GM19023 (cell line): ENCODE measurements around the gene DDO.
"Not testable (repeated sequence)": the region's sequence is repeated elsewhere in the genome, so short reads cannot be mapped to it uniquely, and the experiment has no call there.

Experiments
- ATAC-seq: cut with Tn5 transposase; IDR thresholded peaks from one replicate; pipeline ENCODE4 v1.9.1; 2021; ENCODE audit warnings: mild to moderate bottlenecking, moderate library complexity; ENCODE audit not compliant: unreplicated experiment

Gene DDO, protein sequence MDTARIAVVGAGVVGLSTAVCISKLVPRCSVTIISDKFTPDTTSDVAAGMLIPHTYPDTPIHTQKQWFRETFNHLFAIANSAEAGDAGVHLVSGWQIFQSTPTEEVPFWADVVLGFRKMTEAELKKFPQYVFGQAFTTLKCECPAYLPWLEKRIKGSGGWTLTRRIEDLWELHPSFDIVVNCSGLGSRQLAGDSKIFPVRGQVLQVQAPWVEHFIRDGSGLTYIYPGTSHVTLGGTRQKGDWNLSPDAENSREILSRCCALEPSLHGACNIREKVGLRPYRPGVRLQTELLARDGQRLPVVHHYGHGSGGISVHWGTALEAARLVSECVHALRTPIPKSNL

DNA sequence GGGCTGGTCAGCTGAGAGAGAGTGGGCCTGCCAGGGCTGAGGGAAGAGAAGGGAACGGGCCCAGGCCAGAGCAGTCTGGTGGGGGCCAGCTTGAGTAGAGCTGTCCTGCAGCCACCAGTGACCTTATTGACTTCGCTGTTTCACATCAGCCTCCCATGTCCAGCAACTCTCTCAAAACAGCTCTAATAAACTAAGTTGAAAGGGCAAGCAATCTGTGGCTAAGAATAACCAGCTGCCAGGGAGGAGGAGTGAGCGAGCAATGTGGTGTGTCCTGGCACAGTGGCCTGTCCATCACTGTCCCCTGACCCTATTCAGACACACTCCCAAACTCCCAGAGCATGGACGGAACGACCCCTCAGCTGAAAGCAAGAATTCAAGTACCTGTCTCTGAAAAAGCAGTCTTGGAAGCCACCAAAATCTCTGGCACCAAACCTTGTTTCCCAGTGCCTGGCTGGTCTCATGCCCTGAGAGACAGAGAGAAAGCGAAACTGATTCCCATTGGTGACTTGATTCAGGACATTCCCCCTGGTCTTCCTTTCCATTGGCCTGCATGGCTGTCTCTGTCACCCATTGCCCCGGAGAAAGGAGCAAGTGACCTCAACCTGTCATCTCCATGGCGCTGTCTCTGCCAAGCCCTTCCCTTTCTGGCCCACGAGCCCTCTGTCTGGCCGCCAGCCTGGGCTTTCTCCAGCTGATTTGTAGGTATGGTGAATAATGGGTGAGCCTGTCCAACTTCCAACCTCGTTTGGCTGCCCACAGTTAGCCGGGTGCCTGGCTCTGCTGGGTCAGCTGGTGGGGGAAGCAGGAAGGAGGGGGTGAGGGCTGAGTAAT lies at the start of gene DDO:
Gene DDO, minus strand, starts transcription at position 490 of the 831 bp plus-strand sequence. CDS start 2,113 bp downstream, outside the sequence.
- ATAC-seq = no peak

GRCh38 chr6:110462884-110463481 lies 47.6 kb upstream of the DDO start:
- no peak for ATAC-seq

DNA sequence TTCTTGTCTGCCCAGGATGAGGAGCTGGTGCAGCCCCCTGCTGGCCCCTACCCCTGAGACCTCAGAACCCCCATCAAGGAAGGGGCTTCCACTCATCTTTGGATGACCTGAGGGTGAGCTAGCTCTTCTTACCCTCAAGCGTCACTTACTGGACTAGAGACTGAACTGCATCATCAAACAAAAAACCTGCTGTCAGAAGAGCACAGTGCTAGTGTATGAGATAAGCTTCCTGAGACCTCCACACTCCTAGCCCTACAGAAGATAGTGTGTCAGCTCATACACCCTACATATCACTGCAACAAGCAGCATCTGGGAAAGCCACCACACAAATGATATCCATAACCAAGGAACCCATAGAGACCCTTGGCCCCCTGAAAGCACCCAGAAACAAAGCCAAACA lies 46.0 kb upstream of the DDO start:
- ATAC-seq = no peak

DNA sequence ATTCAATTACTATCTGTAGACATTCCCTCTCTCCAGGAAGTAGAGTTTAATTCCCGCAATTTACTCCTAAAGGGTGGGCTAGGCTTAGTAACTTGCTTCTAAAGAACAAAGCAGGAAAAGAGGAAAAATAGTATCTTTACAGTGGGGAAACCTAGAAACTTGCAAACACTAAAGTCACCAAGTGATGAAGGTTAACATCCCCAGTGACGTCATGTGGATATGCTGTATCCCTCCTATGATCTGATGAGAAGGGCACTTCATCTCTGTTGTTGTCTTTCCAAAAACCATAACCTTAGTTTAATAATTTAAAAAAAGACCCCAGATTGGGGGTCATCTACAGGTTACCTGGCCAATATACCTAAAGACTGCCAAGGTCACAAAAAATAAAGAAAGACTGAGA lies 43.8 kb upstream of the DDO start:
- ATAC-seq = no peak

DNA sequence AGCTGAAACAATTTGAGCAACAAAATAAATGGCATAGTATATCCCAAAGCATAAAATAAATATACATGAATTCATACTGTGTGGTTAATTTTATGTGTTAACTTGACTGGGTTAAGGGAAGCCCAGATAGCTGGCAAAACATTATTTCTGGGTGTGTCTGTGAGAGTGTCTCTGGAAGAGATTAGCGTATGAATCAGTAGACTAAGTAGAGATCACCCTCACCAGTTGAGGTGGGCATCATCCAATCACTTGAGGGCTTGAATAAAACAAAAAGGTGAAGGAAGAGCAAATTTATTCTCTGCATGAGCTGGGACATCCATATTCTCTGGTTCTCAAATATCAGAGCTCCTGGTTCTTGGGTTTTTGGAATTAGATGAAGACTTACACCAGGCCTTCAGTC lies 43.1 kb upstream of the DDO start:
- ATAC-seq = no peak

- not testable (repeated sequence) for ATAC-seq
Measured at GRCh38 chr6:110457567-110458175, 42.3 kb upstream of the DDO start.

DNA sequence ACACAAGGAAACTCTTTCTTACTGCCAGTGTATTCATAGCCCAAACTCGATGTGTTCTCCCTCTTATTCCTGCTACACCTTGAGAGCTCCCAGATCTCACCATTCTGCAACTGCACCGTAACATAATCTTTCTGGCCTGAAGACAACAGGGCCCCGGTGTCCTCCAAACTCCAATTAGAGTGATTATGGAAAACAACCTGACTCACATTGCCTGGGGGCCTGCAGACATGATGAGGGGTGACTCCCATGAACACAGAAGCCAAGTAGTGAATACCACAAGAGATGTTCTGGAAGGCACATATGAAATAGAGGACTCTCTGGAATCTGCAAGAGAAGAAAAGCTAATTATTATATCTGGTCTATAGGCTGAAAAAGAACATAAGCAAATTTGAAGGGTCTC lies 41.3 kb upstream of the DDO start:
- no peak for ATAC-seq

DNA sequence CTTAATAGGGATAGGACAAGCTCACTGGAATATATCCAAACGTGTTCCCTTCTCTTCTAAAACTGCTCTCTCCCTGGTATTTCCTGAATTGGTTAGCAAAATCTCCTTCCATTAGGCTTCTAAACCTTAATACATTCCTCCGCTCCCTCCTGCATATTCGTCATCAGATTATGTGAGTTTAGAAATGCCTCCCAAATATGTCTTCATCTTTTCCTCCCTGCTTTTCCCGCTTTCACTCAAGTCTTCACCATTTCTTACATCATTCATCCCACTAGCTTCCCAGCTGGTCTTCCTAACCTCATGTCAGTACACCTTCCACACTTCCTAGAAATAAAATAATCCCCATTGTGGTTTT lies 34.1 kb upstream of the DDO start:
- no peak for ATAC-seq

GRCh38 chr6:110448846-110449540 lies 33.6 kb upstream of the DDO start:
- no peak for ATAC-seq

DNA sequence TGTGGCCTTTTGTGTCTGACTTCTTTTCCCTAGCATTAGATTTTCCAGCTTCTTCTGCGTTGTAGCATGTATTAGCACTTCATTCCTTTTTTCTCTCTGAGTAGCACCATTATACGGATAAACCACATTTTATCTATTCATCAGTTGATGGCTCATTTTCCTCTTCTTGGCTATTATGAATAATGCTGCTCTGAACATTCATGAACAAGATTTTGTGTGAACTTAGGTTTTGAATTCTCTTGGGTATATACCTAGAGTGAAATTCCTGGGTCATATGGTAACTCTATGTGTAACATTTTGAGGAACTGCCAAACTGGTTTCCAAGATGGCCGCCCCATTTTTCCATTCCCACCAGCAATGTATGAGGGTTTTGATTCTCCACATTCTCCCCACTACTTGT lies 32.4 kb upstream of the DDO start:
- no peak for ATAC-seq

DNA sequence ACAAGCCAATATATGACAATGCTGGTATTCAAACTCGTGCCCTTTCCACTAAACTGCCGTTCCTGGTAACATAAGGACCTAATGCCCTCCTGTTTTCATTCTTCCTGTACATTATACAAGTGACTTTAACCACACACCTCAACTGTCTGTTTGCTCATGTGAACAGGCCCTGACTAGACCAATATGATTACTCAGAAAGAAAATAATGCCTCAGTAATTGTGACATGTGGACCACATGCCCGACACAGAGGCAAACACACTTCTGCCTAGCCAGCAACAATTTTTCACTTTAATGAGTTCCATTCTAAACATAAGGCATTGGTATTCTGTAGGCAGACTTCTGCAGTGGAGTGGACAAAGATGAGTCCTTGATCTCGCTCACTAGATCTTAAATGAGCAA lies 31.0 kb upstream of the DDO start:
- ATAC-seq = no peak

- no peak for ATAC-seq
Measured at GRCh38 chr6:110440026-110440425, 24.7 kb upstream of the DDO start.

DNA sequence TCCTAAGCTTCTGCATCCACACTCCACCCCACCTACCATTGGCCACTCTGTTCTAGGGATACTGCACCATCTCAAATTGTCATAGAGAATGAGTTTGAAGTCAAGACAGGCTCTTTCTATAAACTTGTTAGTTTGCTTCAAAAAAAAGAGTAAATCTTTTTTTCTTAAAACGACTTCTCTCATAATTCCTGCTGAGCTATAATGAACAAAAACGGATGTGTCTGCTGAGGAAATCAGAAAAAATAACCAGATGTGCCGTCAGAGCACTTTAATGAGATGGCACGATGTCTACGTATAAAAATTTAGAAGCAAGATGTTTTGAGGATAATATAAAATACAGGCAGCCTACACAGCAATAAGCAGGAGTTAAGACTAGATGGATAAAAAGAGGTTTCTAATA lies 24.0 kb upstream of the DDO start:
- no peak for ATAC-seq

DNA sequence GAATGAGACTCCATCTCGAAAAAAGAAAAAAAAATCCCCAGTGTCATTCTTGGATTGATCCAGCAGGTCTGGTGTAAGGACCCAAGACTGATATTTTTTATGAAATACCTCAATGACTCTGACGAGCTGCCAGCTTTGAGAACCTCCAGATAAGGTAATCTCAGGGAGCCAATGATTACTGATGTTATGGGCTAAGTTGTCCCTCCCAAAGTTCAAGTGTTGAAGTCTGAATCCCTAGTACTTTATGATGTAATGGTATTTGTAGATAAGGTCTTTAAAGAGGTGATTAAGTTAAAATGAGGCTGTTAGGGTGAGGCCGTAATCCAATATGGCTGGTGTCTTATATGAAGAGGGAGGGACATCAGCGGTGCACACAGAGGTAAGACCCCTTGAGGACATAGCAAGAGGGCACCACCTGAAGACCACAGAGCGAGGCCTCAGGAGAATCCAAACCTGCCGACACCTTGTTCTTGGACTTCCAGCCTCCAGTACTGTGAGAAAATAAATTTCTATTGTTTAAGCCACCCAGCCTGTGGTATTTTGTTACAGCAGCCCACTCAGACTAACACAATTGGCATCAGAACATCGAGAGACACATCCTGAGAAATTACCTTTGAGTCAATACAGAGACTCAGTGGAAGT lies 19.7 kb upstream of the DDO start:
- no peak for ATAC-seq

DNA sequence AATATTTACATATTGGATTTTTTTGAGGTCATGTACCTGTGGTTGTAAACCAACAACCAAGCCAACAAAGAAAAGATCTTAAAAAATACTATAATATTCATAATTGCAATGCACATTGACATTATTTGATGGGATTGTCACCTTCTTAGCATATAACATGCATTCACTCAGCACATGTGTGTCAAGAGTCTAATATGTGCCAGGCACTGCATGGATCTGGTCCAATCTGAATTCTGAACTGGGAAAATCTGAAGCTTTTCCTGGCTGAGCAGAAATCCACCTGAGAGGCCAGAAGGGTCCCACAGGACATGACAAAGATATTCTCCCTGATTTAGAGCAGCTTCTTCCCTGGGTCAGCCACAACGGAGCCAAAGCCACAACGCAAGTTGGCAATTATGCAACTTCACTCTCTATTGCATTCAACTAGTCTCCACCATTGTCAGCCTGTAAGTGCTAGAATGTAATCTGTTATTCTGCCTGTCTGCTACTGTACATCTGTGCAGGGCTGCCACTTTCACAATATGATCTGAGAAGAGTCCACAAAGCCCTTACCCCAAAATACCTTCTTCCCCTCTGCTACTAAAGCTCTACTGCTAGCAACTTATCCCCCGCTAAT lies 17.0 kb upstream of the DDO start:
- ATAC-seq = no peak

DNA sequence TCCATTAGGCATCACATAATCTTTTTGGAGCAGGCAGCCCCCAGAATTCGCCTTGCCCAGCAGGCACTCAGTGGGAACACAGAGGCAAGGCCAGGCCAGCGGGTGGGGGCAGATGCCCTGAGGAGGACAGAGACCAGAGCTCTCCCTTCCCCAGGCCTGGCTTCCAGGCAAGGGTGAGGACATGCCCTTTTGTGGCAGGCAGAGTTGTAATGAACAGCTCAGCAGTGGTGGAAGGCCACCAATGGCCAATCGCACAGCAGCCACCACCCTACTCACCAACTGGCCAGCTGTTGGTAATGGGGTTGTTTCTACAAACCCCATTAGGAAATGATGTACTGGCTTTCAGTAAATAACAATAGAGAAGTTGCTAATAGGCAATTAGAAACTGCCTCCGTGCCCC lies 15.4 kb upstream of the DDO start:
- no peak for ATAC-seq

- ATAC-seq = no peak
Measured at GRCh38 chr6:110430236-110430635, 14.9 kb upstream of the DDO start.

- no peak for ATAC-seq
Measured at GRCh38 chr6:110428153-110428552, 12.8 kb upstream of the DDO start.

GRCh38 chr6:110425816-110426215 lies 10.4 kb upstream of the DDO start:
- no peak for ATAC-seq

- no peak for ATAC-seq
Measured at GRCh38 chr6:110422444-110422822, 7.1 kb upstream of the DDO start.
